Epidermal melanocyte (primary cell): ENCODE measurements around the gene NEK2.
"Not testable (repeated sequence)": the region's sequence is repeated elsewhere in the genome, so short reads cannot be mapped to it uniquely, and the experiment has no call there.

Source experiments
- DNase-seq: peaks from one replicate; pipeline ENCODE4 v3.0.0; 2011; ENCODE audit warnings: low spot score; ENCODE audit not compliant: insufficient read length

Gene NEK2

GRCh38 chr1:211675230-211676105 is at the start of gene NEK2:
Gene NEK2 (minus strand): TSS chr1:211675621. CDS start chr1:211675479, 142 bp downstream.
- DNase-seq: peak; percentile 83

GRCh38 chr1:211724687-211725196 is 49.3 kb upstream of the NEK2 start:
- DNase-seq: no peak

GRCh38 chr1:211723273-211723672 is 47.9 kb upstream of the NEK2 start:
- no peak for DNase-seq

GRCh38 chr1:211722277-211723175 is 47.1 kb upstream of the NEK2 start:
- DNase-seq: no peak

- not testable (repeated sequence) for DNase-seq
Measured at GRCh38 chr1:211716555-211716954, 41.1 kb upstream of the NEK2 start.

GRCh38 chr1:211715971-211716370 is 40.5 kb upstream of the NEK2 start:
- no peak for DNase-seq

GRCh38 chr1:211714154-211714553 is 38.7 kb upstream of the NEK2 start:
- no peak for DNase-seq

- no peak for DNase-seq
Measured at GRCh38 chr1:211713231-211713630, 37.8 kb upstream of the NEK2 start.

GRCh38 chr1:211711315-211711705 is 35.9 kb upstream of the NEK2 start:
- no peak for DNase-seq

- no peak for DNase-seq
Measured at GRCh38 chr1:211710566-211711314, 35.3 kb upstream of the NEK2 start.

GRCh38 chr1:211708926-211709325 is 33.5 kb upstream of the NEK2 start:
- no peak for DNase-seq

- DNase-seq: no peak
Measured at GRCh38 chr1:211708006-211708405, 32.6 kb upstream of the NEK2 start.

GRCh38 chr1:211705467-211706091 is 30.2 kb upstream of the NEK2 start:
- no peak for DNase-seq

- DNase-seq: no peak
Measured at GRCh38 chr1:211704543-211704942, 29.1 kb upstream of the NEK2 start.

- no peak for DNase-seq
Measured at GRCh38 chr1:211703812-211704537, 28.6 kb upstream of the NEK2 start.

GRCh38 chr1:211701733-211702132 is 26.3 kb upstream of the NEK2 start:
- no peak for DNase-seq

GRCh38 chr1:211699059-211699458 is 23.6 kb upstream of the NEK2 start:
- DNase-seq: no peak

- peak; percentile 49 for DNase-seq
Measured at GRCh38 chr1:211698161-211699026, 23.0 kb upstream of the NEK2 start.

- no peak for DNase-seq
Measured at GRCh38 chr1:211697356-211697755, 21.9 kb upstream of the NEK2 start.
